HG03460 (cell line): ENCODE data around the gene FIZ1.

Source experiments
- ATAC-seq: cut with Tn5 transposase; IDR thresholded peaks from one replicate; pipeline ENCODE4 v1.9.1; 2021; ENCODE audit not compliant: unreplicated experiment

FIZ1 gene

GRCh38 chr19:55599468-55599841 lies at the start of gene FIZ1:
Gene FIZ1 (minus strand): TSS chr19:55599517. CDS start chr19:55597865, 1,652 bp downstream.
- peak; percentile 44 for ATAC-seq

GRCh38 chr19:55648585-55649267 lies 49.4 kb upstream of the FIZ1 start:
- no peak for ATAC-seq

GRCh38 chr19:55647732-55648584 lies 48.6 kb upstream of the FIZ1 start, which contains the start of gene CCDC106:
Gene CCDC106 (plus strand): TSS chr19:55648212. CDS start chr19:55649047, 835 bp downstream.
- peak; percentile 37 for ATAC-seq

- ATAC-seq, result no peak
Measured at GRCh38 chr19:55646889-55647731, 47.8 kb upstream of the FIZ1 start.

DNA sequence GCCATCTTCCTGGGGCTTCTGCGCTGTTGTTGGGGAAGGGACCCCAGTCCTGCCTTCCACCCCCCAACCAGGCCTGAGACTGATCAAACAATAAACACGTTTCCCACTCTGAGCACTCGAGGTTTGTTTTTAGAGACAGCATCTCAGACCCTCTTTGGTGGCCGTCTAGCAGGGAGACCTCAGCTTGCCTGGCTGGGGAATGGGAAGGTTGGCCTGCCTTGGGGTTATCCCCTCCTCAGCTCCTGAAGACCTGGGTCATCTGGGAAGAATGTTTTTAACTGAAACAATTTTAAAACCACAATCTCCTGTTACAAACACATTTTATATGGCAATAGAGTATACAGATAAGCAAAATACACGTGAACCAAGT lies 46.2 kb upstream of the FIZ1 start:
- no peak for ATAC-seq

DNA sequence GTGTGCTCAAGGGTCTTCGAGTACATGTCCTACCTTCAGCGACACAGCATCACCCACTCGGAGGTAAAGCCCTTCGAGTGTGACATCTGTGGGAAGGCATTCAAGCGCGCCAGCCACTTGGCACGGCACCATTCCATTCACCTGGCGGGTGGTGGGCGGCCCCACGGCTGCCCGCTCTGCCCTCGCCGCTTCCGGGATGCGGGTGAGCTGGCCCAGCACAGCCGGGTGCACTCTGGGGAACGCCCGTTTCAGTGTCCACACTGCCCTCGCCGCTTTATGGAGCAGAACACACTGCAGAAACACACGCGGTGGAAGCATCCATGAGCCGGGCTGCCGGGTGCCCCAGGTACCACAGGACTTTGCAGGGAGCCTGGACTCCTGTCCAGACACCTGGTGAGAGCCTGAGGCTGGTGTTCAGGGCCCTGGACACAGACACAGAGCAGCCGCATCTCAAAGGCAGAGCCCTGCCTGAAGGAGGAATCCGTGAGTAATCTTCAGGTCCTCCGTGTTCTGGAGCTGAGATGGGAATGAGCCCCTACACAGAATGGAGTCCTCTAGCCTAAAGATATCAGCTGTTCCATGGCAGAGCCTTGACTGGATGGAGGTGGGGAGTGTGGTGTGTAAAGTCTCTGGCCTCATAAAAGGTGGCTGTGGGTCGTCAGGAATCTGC lies 45.7 kb upstream of the FIZ1 start:
- ATAC-seq, result no peak

GRCh38 chr19:55644191-55644833 lies 45.0 kb upstream of the FIZ1 start:
- ATAC-seq, result no peak

DNA sequence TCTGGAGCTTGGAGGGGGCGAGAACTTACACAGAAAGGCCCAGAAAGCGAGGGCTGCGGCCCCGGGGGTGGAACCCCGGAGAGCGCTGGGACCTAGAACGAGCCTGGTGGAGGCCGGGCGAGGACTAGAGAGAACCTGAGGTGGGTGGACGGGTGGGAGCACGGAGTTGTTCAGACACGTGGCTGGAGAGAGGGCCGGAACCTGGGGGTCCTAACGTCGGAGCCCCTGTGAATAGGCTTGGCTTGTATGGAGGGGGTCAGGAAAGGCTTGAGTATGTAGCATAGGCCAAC lies 44.5 kb upstream of the FIZ1 start:
- no peak for ATAC-seq

GRCh38 chr19:55643003-55643886 lies 43.9 kb upstream of the FIZ1 start, which contains the start of gene ZNF581:
Gene ZNF581 (plus strand): TSS chr19:55643649. CDS start chr19:55644572, 923 bp downstream.
- no peak for ATAC-seq

GRCh38 chr19:55642153-55643002 lies 43.1 kb upstream of the FIZ1 start:
- ATAC-seq, result no peak

DNA sequence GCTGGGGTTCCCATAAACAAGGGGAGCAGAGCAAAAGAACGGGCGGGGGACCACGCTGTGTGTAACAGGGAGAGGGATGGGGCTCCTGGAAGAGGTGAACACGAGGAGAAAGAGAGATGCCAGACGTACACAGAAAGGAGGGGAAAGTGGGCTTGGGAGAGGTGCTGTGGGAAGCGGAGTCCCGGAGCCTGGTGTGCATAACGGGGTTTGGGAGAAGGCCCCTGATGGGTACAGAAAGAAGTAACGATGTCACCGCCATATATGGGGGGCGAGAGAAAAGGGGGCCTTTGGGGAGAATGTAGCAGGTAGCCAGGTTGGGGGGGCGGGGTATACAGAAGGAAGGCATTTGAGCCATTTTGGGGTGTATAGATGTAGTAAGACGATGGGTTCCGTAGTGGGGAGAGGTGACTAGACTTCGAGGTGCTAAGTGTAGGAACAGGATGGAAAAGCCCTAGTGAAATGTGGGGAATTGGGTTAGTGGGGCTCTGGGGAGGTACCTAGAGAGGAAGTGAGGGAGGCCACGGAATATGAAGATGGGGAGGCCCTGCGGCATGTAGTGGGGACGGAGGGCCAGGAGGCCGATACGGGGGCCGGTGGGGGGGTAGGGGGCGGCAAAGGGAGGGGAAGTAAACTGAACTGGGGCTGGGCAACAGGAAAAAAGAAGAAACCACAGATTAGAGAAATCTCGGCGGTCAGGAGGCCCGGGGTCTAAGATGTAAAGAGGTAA lies 42.3 kb upstream of the FIZ1 start:
- ATAC-seq, result no peak

DNA sequence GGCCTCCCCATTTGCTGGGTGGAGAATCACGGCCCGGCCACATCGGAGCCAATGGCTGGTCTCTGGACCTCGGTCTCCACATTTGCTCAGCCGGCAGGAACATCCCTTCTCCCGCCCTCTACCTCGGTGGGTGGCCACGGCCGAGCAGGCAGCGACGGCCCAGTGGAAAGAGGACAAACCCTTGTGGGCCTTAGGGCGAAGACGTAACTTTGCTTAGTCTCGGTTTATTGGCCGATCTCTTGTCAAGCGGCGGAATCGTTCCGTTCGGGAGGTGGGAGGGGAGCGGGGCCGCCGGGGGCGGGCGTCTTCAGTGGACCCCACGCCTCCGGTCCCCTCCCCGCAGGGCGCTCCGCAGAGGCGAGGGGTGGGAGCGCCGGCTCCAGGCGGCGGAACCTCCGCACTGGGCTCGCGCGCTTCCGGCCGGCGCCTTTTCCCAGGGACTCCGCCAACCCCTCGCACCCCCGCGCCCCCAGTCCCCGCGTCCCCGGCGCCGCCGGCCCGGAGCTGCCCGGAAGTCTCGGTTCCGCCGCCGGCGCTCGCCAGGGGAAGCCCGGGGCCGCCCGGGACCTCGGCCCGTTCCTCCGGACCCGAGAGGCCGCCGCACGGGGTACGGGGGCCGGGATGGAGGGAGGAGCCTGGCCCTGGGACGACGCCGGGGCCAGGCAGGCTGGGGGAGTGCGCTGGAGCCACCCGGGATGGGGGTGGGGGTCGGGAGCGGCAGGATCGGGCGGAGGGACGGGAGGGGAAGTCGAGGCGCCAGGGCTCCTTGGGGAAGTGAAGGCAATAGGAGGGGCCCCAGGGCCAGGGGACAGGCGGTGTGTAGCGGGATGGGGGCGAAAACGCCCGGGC lies 41.5 kb upstream of the FIZ1 start, which contains the start of gene ZNF580:
Gene ZNF580, plus strand, starts transcription at position 426 of the 849 bp plus-strand sequence. CDS start 1,507 bp downstream, outside the sequence.
- ATAC-seq, result peak; percentile 29

- no peak for ATAC-seq
Measured at GRCh38 chr19:55640043-55640576, 40.8 kb upstream of the FIZ1 start.

- no peak for ATAC-seq
Measured at GRCh38 chr19:55638864-55639359, 39.6 kb upstream of the FIZ1 start.

GRCh38 chr19:55637534-55637933 lies 38.2 kb upstream of the FIZ1 start:
- no peak for ATAC-seq

DNA sequence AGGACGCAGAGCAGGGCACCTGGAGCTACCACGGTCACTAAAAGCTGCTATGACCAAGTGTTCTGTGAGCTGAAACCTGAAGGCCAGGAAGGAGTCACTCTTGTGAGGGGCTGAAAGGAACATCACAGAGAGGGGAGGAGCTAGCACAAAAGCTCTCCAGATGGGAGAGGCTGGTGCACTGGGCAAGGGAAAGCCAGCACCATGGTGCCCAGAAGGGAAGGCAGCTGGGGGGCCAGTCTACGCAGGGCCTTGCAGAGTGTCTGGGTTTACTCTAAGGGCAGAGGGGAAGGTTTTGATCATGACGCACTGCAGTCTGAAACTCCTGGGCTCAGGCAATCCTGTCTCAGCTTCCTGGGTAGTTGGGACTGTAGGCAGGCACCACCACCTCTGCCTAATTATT lies 37.4 kb upstream of the FIZ1 start:
- no peak for ATAC-seq
